GF-D8 (cell line): Measurements from ENCODE around the gene ARFGAP3.
A peak's percentile ranks its signal among the peaks of the same experiment; 100 is the strongest.

Source experiments
- DNase-seq: peaks from one replicate; lab custom pipeline; 2025; lab: John Stamatoyannopoulos, UW

ARFGAP3 gene

GRCh38 chr22:42862045-42862734 is 5.1 kb upstream of the ARFGAP3 start:
- no peak for DNase-seq

GRCh38 chr22:42860968-42861367 is 3.9 kb upstream of the ARFGAP3 start:
- no peak for DNase-seq

GRCh38 chr22:42857845-42858481 is 890 bp upstream of the ARFGAP3 start:
- no peak for DNase-seq

- no peak for DNase-seq
Observed at GRCh38 chr22:42856179-42856864, 751 bp downstream of the ARFGAP3 start.

- DNase-seq = no peak
Observed at GRCh38 chr22:42855721-42856120, 1.4 kb downstream of the ARFGAP3 start.

GRCh38 chr22:42855211-42855610 is 1.9 kb downstream of the ARFGAP3 start:
- no peak for DNase-seq

GRCh38 chr22:42848941-42849550 is 8.0 kb downstream of the ARFGAP3 start:
- no peak for DNase-seq

- DNase-seq = no peak
Observed at GRCh38 chr22:42847110-42847509, 10.0 kb downstream of the ARFGAP3 start.

GRCh38 chr22:42844756-42845155 is 12.3 kb downstream of the ARFGAP3 start:
- no peak for DNase-seq

- DNase-seq = no peak
Observed at GRCh38 chr22:42842658-42843370, 14.3 kb downstream of the ARFGAP3 start.

GRCh38 chr22:42841444-42841843 is 15.6 kb downstream of the ARFGAP3 start:
- no peak for DNase-seq

- no peak for DNase-seq
Observed at GRCh38 chr22:42837556-42837955, 19.5 kb downstream of the ARFGAP3 start.

GRCh38 chr22:42836026-42836425 is 21.0 kb downstream of the ARFGAP3 start:
- no peak for DNase-seq

GRCh38 chr22:42834177-42834949 is 22.7 kb downstream of the ARFGAP3 start:
- DNase-seq = no peak

- DNase-seq = no peak
Observed at GRCh38 chr22:42833104-42833503, 24.0 kb downstream of the ARFGAP3 start.

- no peak for DNase-seq
Observed at GRCh38 chr22:42831712-42832111, 25.4 kb downstream of the ARFGAP3 start.

- no peak for DNase-seq
Observed at GRCh38 chr22:42830161-42830560, 26.9 kb downstream of the ARFGAP3 start.

- DNase-seq = no peak
Observed at GRCh38 chr22:42829302-42829701, 27.8 kb downstream of the ARFGAP3 start.

- DNase-seq = no peak
Observed at GRCh38 chr22:42825796-42826195, 31.3 kb downstream of the ARFGAP3 start.

- DNase-seq = no peak
Observed at GRCh38 chr22:42821386-42821785, 35.7 kb downstream of the ARFGAP3 start.

GRCh38 chr22:42820045-42820763 is 36.9 kb downstream of the ARFGAP3 start:
- peak; percentile 3 for DNase-seq
